GM19372 (cell line): ENCODE data around the gene JAG2.

Experiments
- ATAC-seq: cut with Tn5 transposase; IDR thresholded peaks from one replicate; pipeline ENCODE4 v1.9.1; 2021; ENCODE audit warnings: mild to moderate bottlenecking, low read depth, moderate library complexity; ENCODE audit not compliant: unreplicated experiment

The JAG2 gene

DNA sequence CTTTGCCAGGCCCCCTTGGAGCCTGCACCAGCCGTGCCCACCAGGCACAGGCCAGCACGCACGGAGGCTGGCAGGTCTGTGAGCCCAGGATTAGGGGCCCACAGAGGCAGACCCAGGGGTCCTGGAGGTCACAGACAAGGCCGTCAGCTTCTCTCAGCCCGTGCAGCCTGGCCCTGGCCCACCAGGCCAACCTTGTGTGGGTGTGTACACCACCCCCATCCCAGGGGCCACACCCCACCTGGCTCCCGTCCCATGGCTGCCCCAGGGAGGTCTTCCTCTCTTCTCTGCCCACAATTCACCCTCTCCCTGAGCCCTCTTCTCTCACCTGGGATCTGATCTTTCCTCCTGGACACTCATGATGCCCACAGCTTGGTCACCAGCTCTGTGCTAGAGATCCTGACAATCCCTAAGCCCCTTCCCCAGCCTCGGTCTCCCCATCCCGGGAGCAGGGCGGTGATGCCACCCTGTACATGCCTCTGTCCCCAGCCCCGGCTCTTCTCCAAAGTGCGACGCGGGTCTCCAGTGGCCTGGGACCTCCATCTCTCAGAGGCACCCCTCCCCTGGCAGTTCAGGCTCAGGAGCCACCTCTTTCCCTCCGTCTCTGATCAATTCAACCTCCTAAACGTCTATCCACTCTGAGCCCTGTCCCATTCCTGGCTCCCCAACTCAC, 72.2 kb downstream of the JAG2 start:
- no peak for ATAC-seq

DNA sequence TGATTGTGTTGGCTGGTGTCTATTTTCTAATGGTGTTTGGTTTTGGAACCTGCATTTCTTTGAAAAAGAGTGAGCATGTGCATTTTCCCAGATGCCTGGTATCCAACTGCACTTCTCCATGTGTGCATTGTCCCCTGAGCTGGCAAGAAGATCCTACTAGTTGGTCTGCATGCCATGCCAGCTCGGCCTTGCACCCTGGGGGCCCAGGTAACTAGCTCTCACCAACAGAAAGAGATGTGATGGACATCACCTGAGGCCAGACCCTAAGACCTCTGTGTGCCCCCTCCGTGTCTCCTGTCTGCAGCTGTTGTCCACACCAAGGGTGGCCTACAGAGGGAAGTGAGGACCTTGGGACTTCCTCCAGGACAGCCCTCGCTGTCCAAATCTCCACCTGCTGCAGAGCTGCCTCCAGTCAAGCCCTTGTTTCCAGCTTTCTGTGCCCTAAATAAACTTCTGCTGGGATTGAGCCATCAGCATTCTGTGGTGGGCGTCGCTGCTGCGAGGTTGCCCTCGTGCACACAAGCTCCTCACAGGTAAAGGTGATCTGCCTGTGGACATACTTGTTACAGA, 73.3 kb downstream of the JAG2 start:
- no peak for ATAC-seq

DNA sequence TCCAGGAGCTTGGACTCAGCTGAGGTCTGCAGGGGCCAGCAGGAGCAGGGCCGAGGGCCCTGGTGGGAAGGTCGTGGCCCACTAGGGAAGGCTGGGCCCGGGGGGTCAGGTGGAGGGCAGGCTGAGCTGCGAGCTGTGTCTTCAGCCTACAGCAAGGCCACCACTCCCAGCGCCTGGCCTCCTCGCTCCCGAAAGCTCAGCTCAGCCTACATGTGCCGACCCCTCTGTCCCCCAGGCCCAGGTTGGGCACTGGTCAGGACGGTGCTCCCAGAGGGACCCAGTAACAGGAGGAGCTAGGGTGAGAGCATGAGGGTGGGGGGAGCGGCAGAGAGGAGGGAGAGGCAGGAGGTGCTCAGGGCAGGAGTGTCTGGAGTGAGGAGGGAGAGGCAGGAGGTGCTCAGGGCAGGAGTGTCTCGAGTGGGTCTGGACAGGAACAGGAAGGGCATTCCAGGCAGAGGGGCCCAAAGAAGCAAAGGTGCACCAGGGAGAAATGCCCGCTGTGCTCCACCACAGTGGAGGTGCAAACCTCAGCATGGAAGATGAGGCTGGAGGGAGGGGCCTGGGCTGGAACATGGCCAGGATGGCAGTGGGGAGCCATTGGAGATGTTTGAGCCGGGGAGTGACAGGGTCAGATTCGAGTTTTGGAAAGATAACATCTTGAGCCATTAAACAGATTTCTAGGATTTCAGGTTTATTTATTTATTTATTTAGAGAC, 74.2 kb downstream of the JAG2 start:
- no peak for ATAC-seq

DNA sequence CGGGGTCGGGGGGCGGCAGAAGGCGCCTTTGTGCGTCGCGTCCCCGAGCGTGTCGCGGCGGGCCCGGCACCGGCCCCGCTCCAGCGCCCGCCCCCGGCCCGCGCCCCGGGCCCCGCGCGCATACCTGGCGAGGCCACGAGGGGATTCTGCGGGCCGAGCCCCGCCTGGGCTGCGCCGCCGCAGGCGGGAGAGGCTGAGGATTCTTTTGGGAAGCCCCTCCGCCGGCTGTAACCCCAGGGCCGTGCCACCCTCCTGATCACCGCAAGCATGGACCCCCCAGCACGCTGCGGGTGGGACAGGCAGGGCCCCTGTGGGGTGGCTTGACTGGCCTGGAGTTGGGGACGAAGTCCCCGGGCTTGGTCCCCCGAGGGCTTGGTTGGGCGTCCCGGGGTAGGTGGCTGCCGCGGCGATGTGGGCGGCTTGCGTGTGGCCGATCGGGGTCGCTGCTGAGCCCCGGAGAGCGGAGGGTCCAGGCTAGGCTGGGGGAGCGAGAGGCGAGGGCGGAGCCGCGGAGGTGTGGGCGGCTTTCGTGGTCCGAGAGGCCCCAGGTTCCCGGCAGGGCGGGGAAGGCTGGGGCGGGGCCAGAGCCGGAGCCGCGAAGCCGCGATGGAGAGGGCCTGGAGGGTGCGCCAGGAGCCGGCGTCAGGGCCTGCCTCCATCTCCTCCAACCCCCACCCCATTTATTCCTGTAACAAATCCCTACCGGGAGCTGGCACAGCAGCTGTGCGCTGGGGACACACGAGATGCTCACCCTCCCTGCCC, 75.0 kb downstream of the JAG2 start:
- peak; percentile 64 for ATAC-seq

DNA sequence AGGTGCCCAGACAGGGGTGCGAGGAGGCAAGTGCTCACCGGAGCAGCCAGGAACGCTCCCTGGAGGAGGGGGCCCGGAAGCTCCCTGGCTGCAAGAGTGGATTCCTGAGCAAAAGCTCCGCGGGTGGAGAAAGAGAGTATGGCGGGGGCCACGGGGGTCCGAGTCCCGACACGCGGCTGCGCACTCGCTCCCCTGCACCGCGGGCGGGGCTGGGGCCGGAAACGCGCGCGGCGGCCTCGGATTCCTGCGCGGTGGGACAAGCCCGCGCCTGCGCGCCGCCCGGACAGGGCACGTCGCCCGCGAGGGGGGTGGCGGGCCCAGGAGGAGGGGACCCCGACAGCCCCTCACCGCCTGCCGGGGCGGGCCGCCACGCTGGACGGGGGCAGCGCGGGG, 75.5 kb downstream of the JAG2 start:
- ATAC-seq, result peak; percentile 27

DNA sequence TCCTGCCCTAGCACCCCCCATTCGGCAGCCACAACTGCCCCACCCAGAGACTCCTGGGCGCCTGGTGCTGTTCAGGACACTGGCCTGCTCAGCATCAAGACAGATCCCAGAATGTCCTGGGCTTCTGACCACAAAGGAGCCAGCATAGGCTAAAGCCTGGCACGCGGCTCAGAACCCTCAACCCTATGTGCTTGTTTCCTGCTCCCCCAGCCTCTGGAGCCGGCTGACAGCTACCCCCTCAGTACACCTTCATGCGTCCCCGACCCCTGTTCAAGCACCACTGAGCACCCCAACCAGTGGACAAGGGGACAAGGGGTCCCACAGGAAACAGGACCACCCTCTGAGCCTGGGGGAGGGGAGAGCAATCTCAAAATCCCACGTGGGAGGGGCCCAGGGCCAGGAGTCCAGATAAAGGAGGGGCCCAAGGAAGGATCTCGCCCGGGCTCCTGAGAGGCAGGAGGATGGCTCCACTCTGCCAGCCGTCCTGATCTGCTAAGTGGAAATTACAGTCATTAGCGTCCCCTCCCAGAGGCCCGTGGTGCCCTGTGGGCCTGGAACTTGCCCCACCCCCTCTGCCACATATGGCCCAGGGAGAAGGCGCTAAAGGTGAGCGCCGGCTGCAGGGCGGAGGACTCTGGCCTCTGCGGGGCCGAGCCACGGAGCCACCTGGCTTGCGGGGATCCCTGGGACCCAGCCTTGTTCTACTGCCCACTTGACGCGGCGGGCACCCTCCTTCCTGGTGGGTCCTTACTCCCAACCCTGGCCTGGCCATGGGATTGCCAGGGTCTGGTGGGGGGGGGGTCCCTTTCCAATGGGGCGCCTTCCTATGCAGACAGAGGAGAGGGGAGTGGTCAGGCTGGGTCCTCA, 76.2 kb downstream of the JAG2 start:
- ATAC-seq, result no peak

DNA sequence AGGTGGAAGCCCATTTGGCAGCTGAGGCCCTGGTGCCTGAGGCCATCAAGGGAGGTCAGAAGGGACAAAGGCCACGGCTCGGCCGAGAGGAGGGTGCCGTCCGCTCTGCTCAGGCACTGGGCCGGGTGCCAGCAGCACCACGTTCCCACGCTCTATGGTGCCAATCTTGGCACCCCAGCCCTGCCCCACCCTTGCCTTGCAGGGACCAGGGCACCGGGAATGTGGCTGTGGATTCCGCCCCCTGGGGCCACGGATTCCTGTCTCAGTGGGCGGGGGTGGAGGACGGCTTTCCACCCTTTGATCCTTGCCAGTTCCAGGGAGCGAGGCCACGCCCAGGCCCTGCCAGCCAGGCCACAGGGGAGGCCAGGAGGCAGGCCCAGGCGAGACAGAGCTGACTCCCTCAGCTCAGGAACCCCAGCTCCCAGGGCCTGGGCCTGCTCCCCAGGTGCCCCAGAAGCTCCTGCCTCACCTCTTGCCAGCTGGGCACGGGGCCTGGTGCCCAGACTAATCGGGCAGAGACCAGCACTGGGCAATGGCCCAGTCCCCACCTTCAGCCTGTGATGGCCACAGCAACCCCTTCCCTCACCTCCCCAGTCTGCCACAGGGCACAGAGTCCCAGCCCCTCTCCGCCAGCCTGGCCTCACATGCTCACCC, 76.9 kb downstream of the JAG2 start:
- no peak for ATAC-seq

DNA sequence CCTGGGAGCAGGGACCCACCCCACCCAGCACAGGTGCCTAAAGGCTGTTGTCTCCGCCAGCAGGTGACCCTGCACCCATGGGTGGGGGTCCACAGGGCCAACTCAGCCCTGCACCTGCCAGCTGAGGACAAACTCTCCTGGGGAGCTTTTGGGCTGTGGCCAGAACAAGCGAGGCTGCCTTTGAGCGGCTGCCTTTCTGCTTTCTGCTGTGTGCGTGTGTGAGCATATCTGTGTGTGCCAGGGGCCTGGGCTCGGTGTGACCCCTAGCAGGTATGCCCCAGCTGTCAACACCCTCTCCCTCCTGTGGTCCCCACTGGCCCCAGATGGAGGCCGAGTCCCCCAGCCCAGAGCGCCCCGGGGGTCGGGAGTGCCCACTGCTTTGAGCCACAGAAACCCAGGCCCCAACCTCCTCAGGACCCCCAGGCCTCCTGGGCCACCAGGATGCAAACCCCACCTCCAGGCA, 77.5 kb downstream of the JAG2 start:
- no peak for ATAC-seq
